CD14-positive monocyte (primary cell): ENCODE results near the gene SYTL2. TPM values are rescaled to one million over a fixed set of nuclear protein-coding genes. Genes with fewer than 3 reads are reported as not detected.

ENCODE experiments used
- DNase-seq, 3 donors: peaks; one replicate each; pipeline ENCODE4 v3.0.0-alpha.2; 2011 to 2022
- H2AFZ ChIP-seq: 2 replicates; pipeline ENCODE4 v1.6.0; 2012; ENCODE audit warnings: mild to moderate bottlenecking, low read depth, low read length, inconsistent platforms; ENCODE audit not compliant: insufficient read depth, poor library complexity, severe bottlenecking
- H3K27ac ChIP-seq, 2 donors: 1 replicate in 1 of 2; 2 replicates in 1 of 2; pipeline ENCODE4 v1.5.1; 2012 to 2013; ENCODE audit warnings: low read length in 2 of 2, control low read depth in 1 of 2, inconsistent platforms in 1 of 2, low read depth in 1 of 2, mild to moderate bottlenecking in 1 of 2
- H3K27me3 ChIP-seq, 2 donors: one replicate each; pipeline versions ENCODE4 v1.6.0 to v1.6.1; 2011 to 2013; ENCODE audit warnings: low read length in 2 of 2; ENCODE audit not compliant: control insufficient read depth in 2 of 2, insufficient read depth in 2 of 2
- H3K36me3 ChIP-seq, 2 donors: replicated peaks in 1 of 2; 1 replicate in 1 of 2; 2 replicates in 1 of 2; pipeline versions ENCODE4 v1.5.1 to v1.6.1; 2012 to 2013; ENCODE audit warnings: low read length in 2 of 2, control low read depth in 1 of 2, inconsistent platforms in 1 of 2, mild to moderate bottlenecking in 1 of 2; ENCODE audit not compliant: insufficient read depth in 2 of 2, control insufficient read depth in 1 of 2
- H3K4me1 ChIP-seq, 2 donors: 1 replicate in 1 of 2; 2 replicates in 1 of 2; pipeline versions ENCODE4 v1.5.1 to v1.6.1; 2012 to 2013; ENCODE audit warnings: low read length in 2 of 2, control low read depth in 1 of 2, inconsistent platforms in 1 of 2, mild to moderate bottlenecking in 1 of 2, moderate library complexity in 1 of 2; ENCODE audit not compliant: insufficient read depth in 2 of 2, control insufficient read depth in 1 of 2
- H3K4me2 ChIP-seq: replicated peaks from 2 replicates; pipeline ENCODE3; 2012; ENCODE audit warnings: low read length, moderate library complexity, mild to moderate bottlenecking; ENCODE audit not compliant: poor library complexity, severe bottlenecking; ENCODE audit errors: extremely low read depth
- H3K4me3 ChIP-seq, 3 experiments: fragments of 200-600 bp in 1 of 3; sonication (generic) in 1 of 3; replicated peaks in 1 of 3; 1 replicate in 2 of 3; 2 replicates in 1 of 3; pipeline ENCODE4 v1.5.1; 2011 to 2013; ENCODE audit warnings: low read length in 3 of 3, mild to moderate bottlenecking in 3 of 3, control low read depth in 2 of 3, low read depth in 2 of 3, inconsistent platforms in 1 of 3, moderate library complexity in 1 of 3
- H3K79me2 ChIP-seq: 2 replicates; pipeline ENCODE4 v1.6.0; 2012; ENCODE audit warnings: mild to moderate bottlenecking, control low read depth, inconsistent platforms, low read length, moderate library complexity; ENCODE audit not compliant: insufficient read depth
- H3K9ac ChIP-seq: 2 replicates; pipeline ENCODE4 v1.6.0; 2017; ENCODE audit warnings: low read length, mild to moderate bottlenecking; ENCODE audit not compliant: insufficient read depth, poor library complexity, severe bottlenecking
- H3K9me3 ChIP-seq, 2 donors: replicated peaks in 1 of 2; 1 replicate in 1 of 2; 2 replicates in 1 of 2; pipeline versions ENCODE4 v1.5.1 to v1.6.1; 2012 to 2013; ENCODE audit warnings: low read length in 2 of 2, control low read depth in 1 of 2; ENCODE audit not compliant: control insufficient read depth in 1 of 2, insufficient read depth in 1 of 2
- H4K20me1 ChIP-seq: 2 replicates; pipeline ENCODE4 v1.6.0; 2012; ENCODE audit warnings: mild to moderate bottlenecking, low read length, control low read depth, moderate library complexity; ENCODE audit not compliant: insufficient read depth
- H3K27ac Mint-ChIP-seq, 7 donors: one replicate each; pipeline ENCODE4 v1.8.0; 2020; ENCODE audit warnings: mild to moderate bottlenecking in 7 of 7, mixed read lengths in 7 of 7, moderate library complexity in 6 of 7, inconsistent platforms in 2 of 7
- H3K27me3 Mint-ChIP-seq, 3 donors: one replicate each; pipeline ENCODE4 v1.8.0; 2021 to 2022; ENCODE audit warnings: low read depth in 3 of 3, mild to moderate bottlenecking in 3 of 3, mixed read lengths in 3 of 3, moderate library complexity in 3 of 3, inconsistent platforms in 1 of 3
- H3K36me3 Mint-ChIP-seq, 2 donors: one replicate each; pipeline ENCODE4 v1.8.0; 2020; ENCODE audit warnings: mixed read lengths in 2 of 2, inconsistent platforms in 1 of 2, mild to moderate bottlenecking in 1 of 2
- H3K4me1 Mint-ChIP-seq: one replicate; pipeline ENCODE4 v1.8.0; 2020; ENCODE audit warnings: mild to moderate bottlenecking, mixed read lengths
- H3K4me3 Mint-ChIP-seq, 2 donors: one replicate each; pipeline ENCODE4 v1.8.0; 2020; ENCODE audit warnings: mild to moderate bottlenecking in 2 of 2, mixed read lengths in 2 of 2, moderate library complexity in 1 of 2
- H3K9me3 Mint-ChIP-seq, 7 donors: one replicate each; pipeline ENCODE4 v1.8.0; 2020 to 2022; ENCODE audit warnings: mixed read lengths in 7 of 7, mild to moderate bottlenecking in 6 of 7, moderate library complexity in 6 of 7, inconsistent platforms in 2 of 7
- WGBS: methylation state at CpG from one replicate; pipeline ENCODE4 v1.1.5; 2013; ENCODE audit warnings: missing lambda C conversion rate; ENCODE audit not compliant: insufficient coverage; 5-methylcytosine and 5-hydroxymethylcytosine counted together
- intact Hi-C, 2 donors: fragments of 100-400 bp; cut with micrococcal nuclease; formaldehyde crosslinking; loops; one replicate each; pipeline versions ENCODE4 v1.15.0 to v1.15.1; 2023
- polyA plus RNA-seq, 3 donors: library from polyadenylated mRNA; depleted of rRNA in 1 of 3; unstranded in 2 of 3; stranded (reverse) in 1 of 3; fragments of 300-500 nt in 2 of 3; fragments of >200 nt in 1 of 3; fragmentation: Illumina TruSeq in 2 of 3; gene quantifications; 1 replicate in 2 of 3; 2 replicates in 1 of 3; pipeline ENCODE4 v1.2.3, GENCODE V29; 2012 to 2021
- TF ChIP-seq, protein P1 (sequence below): fragments of 200-600 bp; IDR thresholded peaks from one replicate; pipeline ENCODE4 v1.8.0; 2022; ENCODE audit warnings: antibody characterized with exemption, mild to moderate bottlenecking

SYTL2 gene
- polyA plus RNA-seq, 3 donors: 0.30 to 0.48 (median 0.34) TPM

- Histone ChIP-seq H3K36me3 (peaks cover 7 to 9% of the 10 kb centered on the region in 2 donors), H2AFZ (peak within 1 kb of the TSS; percentile 95), H3K4me2 (peak within 1 kb of the TSS; percentile 67), H4K20me1 (no peaks in the 10 kb centered on the region), H3K79me2 (peaks cover 29% of the 10 kb centered on the region), H3K9me3 (no peaks in the 10 kb centered on the region), H3K27me3 (peaks cover 17 to 28% of the 10 kb centered on the region in 2 donors), H3K27ac (peak within 1 kb of the TSS; percentile 80 to 93), H3K9ac (peak within 1 kb of the TSS; percentile 79), H3K4me1 (peaks cover 11 to 13% of the 10 kb centered on the region in 2 donors), H3K4me3 (peak within 1 kb of the TSS; percentile 87 to 91 (median 89))
- Mint-ChIP-seq H3K27ac (peak within 1 kb of the TSS; percentile 87 to 99 (median 96)), H3K4me1 (peaks cover 9% of the 10 kb centered on the region), H3K27me3 (peaks cover 16 to 23% (median 23%) of the 10 kb centered on the region in 3 donors), H3K4me3 (peak within 1 kb of the TSS; percentile 96 to 99), H3K36me3 (peaks cover 9 to 17% of the 10 kb centered on the region in 2 donors), H3K9me3 (no peaks in the 10 kb centered on the region)
- TF ChIP-seq, protein P1, sequence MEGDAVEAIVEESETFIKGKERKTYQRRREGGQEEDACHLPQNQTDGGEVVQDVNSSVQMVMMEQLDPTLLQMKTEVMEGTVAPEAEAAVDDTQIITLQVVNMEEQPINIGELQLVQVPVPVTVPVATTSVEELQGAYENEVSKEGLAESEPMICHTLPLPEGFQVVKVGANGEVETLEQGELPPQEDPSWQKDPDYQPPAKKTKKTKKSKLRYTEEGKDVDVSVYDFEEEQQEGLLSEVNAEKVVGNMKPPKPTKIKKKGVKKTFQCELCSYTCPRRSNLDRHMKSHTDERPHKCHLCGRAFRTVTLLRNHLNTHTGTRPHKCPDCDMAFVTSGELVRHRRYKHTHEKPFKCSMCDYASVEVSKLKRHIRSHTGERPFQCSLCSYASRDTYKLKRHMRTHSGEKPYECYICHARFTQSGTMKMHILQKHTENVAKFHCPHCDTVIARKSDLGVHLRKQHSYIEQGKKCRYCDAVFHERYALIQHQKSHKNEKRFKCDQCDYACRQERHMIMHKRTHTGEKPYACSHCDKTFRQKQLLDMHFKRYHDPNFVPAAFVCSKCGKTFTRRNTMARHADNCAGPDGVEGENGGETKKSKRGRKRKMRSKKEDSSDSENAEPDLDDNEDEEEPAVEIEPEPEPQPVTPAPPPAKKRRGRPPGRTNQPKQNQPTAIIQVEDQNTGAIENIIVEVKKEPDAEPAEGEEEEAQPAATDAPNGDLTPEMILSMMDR: no peak
- WGBS: under 1% methylated on average over 23 of the region's 33 CpGs
- DNase-seq: peak; percentile 75 to 81 (median 76)
- intact Hi-C loops: no loop called here
These were observed 163.2 kb downstream of the SYTL2 start, which contains the start of gene TMEM126A for GRCh38 chr11:85647604-85648299. Gene TMEM126A (plus strand): TSS chr11:85647967. CDS start chr11:85650256, 2,289 bp downstream.

DNA sequence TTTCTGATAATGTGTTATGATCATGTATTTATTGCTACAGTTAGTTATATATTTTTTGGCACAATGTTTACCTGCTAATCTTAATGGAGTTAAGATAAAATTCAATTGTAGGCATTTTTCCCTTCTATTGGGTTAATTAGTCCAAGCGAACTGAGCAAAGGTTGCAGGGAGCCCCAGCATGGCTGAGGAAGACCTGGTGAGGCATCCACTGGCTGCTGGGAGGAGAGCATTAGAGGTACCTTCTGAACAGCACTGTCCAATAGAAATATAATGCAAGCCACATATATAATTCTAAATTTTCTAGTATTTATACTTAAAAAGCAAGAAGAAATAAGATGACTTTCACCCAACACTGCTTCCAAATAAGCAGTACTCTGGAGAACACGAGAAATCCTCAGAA, 163.9 kb downstream of the SYTL2 start:
- Histone ChIP-seq H3K36me3 (peaks cover 7 to 9% of the 10 kb centered on the region in 2 donors), H3K4me2 (peak overlapping the region; percentile 67), H4K20me1 (no peaks in the 10 kb centered on the region), H3K4me1 (peaks cover 11 to 13% of the 10 kb centered on the region in 2 donors), H3K79me2 (peaks cover 29% of the 10 kb centered on the region), H2AFZ (peak overlapping the region; percentile 95), H3K27ac (peak overlapping the region in 1 of 2 donors; percentile 93), H3K27me3 (peaks cover 20 to 34% of the 10 kb centered on the region in 2 donors), H3K9me3 (no peaks in the 10 kb centered on the region), H3K4me3 (peak overlapping the region; percentile 87 to 91 (median 89)), H3K9ac (no peak overlapping the region)
- H3K27me3 Mint-ChIP-seq: peaks cover 17 to 30% (median 26%) of the 10 kb centered on the region in 3 donors
- intact Hi-C loops: no loop called here
- peak overlapping the region; percentile 96 to 99 for H3K4me3 Mint-ChIP-seq
- peak overlapping the region in 4 of 7 donors; percentile 87 to 99 (median 96) for H3K27ac Mint-ChIP-seq
- DNase-seq: no peak
- 100% methylated on average over 1 of the region's 2 CpGs for WGBS
- H3K4me1 Mint-ChIP-seq: peaks cover 9% of the 10 kb centered on the region
- H3K9me3 Mint-ChIP-seq: no peaks in the 10 kb centered on the region
- peaks cover 7 to 14% of the 10 kb centered on the region in 2 donors for H3K36me3 Mint-ChIP-seq
- TF ChIP-seq, protein P1: no peak

Other genes starting within 250 kb of the SYTL2 start
- gene DLG2, start 183.8 kb downstream of the SYTL2 start, polyA plus RNA-seq: under 1 TPM in 2 of 3 donors, not detected in 1; 0.24 to 0.39 TPM
- 10 to 100 TPM; 24.7 to 44.3 (median 41.1) TPM for gene TMEM126B, start 182.5 kb downstream of the SYTL2 start, polyA plus RNA-seq
- 10 to 100 TPM; 23.9 to 71.3 (median 71.1) TPM for gene TMEM126A, start 163.2 kb downstream of the SYTL2 start, polyA plus RNA-seq
- 10 to 100 TPM in 1 of 3 donors, 1 to 10 TPM in 2; 3.1 to 35.4 (median 3.9) TPM for gene CREBZF, start 146.0 kb downstream of the SYTL2 start, polyA plus RNA-seq
- gene CCDC89, start 124.9 kb downstream of the SYTL2 start, polyA plus RNA-seq: not detected
- not detected for gene CCDC83, start 44.2 kb upstream of the SYTL2 start, polyA plus RNA-seq